ENCODE data around the gene ANKIB1.

DNA sequence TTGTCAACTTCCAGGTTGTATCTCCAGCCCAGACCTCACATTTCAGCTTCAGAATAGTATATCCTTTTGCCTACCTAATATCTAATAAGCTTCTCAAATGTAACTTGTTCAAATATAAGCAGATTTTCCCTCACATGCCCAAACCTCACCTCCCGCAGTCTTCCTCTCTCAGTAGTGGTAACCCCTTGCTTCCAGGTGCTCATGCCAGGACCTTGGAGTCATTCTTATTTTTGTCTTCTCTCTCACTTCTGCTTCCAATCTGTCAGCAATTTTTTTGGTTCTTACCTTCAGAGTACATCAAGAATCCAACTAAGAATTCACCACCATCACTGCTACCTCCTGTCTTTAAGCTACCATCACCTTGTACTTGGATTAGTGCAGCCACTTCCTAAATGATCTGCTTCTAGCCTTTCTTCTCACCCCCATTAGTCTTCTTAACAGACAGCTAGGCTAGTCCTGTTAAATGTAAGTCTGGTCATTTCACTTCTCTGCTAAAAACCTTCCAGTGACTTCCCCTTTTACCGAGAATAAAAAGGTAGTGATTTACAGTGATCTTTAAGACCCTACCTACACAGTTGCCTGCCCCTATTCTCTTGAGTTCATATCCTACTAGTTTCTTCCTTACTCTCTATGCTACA, 14.0 kb downstream of the ANKIB1 start:
- TF ChIP-seq, protein P1, sequence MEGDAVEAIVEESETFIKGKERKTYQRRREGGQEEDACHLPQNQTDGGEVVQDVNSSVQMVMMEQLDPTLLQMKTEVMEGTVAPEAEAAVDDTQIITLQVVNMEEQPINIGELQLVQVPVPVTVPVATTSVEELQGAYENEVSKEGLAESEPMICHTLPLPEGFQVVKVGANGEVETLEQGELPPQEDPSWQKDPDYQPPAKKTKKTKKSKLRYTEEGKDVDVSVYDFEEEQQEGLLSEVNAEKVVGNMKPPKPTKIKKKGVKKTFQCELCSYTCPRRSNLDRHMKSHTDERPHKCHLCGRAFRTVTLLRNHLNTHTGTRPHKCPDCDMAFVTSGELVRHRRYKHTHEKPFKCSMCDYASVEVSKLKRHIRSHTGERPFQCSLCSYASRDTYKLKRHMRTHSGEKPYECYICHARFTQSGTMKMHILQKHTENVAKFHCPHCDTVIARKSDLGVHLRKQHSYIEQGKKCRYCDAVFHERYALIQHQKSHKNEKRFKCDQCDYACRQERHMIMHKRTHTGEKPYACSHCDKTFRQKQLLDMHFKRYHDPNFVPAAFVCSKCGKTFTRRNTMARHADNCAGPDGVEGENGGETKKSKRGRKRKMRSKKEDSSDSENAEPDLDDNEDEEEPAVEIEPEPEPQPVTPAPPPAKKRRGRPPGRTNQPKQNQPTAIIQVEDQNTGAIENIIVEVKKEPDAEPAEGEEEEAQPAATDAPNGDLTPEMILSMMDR (IDR thresholded peaks at IDR 0.05): no peak
- TF ChIP-seq POLR2A (IDR thresholded peaks at IDR 0.05): no peak
